Neural cell (in vitro differentiated cells): ENCODE measurements around the gene CCDC148.

ENCODE experiments used
- CTCF ChIP-seq: fragments of 450-650 bp; IDR thresholded peaks from 2 replicates; pipeline ENCODE4 v1.5.1; 2014; ENCODE audit warnings: antibody characterized with exemption, mild to moderate bottlenecking, moderate library complexity; ENCODE audit not compliant: poor library complexity, severe bottlenecking
- EZH2 ChIP-seq: fragments of 200-600, 300-800 bp; shearing (Covaris generic), sonication (generic); IDR thresholded peaks from 2 replicates; pipeline ENCODE4 v1.6.1; 2014; ENCODE audit warnings: antibody characterized with exemption, low read length, borderline replicate concordance, mild to moderate bottlenecking; ENCODE audit not compliant: insufficient read depth, poor library complexity, severe bottlenecking
- POLR2AphosphoS5 ChIP-seq: IDR thresholded peaks from 2 replicates; pipeline ENCODE4 v1.6.1; 2012

- no peak for TF ChIP-seq POLR2AphosphoS5
- TF ChIP-seq CTCF: no peak
- TF ChIP-seq EZH2: no peak
Observed at GRCh38 chr2:158315803-158316414, 140.6 kb downstream of the CCDC148 start.
